Nephron progenitor cell (in vitro differentiated cells): Measurements from ENCODE around the gene RBM5.

Experiments
- DNase-seq: peaks from one replicate; pipeline ENCODE4 v3.0.0; 2021
- H3K27ac Mint-ChIP-seq: 2 replicates; pipeline ENCODE4 v1.8.0; 2021; ENCODE audit warnings: mild to moderate bottlenecking, moderate library complexity, mixed read lengths
- H3K27me3 Mint-ChIP-seq: 2 replicates; pipeline ENCODE4 v1.8.0; 2021; ENCODE audit warnings: mild to moderate bottlenecking, low read depth, mixed read lengths; ENCODE audit not compliant: poor library complexity
- H3K36me3 Mint-ChIP-seq: 2 replicates; pipeline ENCODE4 v1.8.0; 2021; ENCODE audit warnings: low read depth, mixed read lengths
- H3K4me1 Mint-ChIP-seq: 2 replicates; pipeline ENCODE4 v1.8.0; 2021; ENCODE audit warnings: mixed read lengths
- H3K4me3 Mint-ChIP-seq: 2 replicates; pipeline ENCODE4 v1.8.0; 2021; ENCODE audit warnings: mild to moderate bottlenecking, moderate library complexity, mixed read lengths
- H3K9me3 Mint-ChIP-seq: 2 replicates; pipeline ENCODE4 v1.8.0; 2021; ENCODE audit warnings: mild to moderate bottlenecking, moderate library complexity, mixed read lengths
- TF ChIP-seq, protein P1 (sequence below): fragments of 200-600 bp; sonication (generic); IDR thresholded peaks from 2 replicates; pipeline ENCODE4 v1.5.0; 2021; ENCODE audit warnings: antibody characterized with exemption

The RBM5 gene

DNA sequence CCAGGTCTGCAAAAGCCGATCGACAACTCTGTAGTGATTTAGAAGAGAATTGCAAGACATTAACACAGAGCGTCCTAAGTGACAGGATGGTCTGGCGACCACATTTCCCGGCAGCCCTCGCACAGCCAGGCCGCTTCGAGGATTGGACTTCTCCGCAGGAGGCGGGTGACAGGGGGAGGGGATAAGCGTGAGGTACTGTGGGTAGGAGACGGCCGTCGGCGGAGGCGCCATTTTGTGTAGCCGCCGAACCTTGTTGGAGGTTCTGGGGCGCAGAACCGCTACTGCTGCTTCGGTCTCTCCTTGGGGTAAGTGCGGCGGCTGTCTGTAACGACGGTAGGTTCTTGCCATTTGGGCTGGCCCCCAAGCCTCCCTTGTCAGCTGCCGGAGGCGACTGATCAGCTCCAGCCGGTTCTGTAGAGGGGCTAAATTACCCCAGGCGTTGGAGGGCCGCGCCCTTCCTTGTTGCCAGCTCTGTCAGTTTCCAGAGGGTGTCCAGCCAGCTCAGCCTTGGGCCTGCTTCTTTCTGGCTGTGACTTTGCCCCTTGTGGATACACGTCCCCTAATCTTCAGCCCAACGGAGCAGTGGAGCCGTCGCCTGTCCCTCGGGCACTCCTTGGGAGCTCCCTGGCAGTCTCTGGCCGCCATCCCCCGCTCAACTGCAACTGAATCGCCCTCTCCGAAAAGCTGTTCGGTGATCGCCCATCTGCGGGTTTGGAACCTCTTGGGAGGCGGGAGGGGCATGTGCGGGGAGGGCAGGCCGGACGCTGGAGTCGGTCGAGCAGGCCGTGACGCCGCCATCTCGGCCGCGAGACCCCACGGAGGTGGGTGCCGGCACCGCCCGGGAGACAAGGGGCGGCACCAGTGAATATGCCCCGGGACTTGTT is at the start of gene RBM5:
TSS of gene RBM5 (plus strand) at position 195 of the 884 bp plus-strand sequence. CDS start 1,516 bp downstream, outside the sequence.
- Mint-ChIP-seq H3K9me3 (peaks cover 20% of the 10 kb centered on the region), H3K4me1 (peaks cover 26% of the 10 kb centered on the region), H3K27ac (peak within 1 kb of the TSS; percentile 99), H3K27me3 (peaks cover 3% of the 10 kb centered on the region), H3K4me3 (peak within 1 kb of the TSS; percentile 99), H3K36me3 (peaks cover 45% of the 10 kb centered on the region)
- TF ChIP-seq, protein P1, sequence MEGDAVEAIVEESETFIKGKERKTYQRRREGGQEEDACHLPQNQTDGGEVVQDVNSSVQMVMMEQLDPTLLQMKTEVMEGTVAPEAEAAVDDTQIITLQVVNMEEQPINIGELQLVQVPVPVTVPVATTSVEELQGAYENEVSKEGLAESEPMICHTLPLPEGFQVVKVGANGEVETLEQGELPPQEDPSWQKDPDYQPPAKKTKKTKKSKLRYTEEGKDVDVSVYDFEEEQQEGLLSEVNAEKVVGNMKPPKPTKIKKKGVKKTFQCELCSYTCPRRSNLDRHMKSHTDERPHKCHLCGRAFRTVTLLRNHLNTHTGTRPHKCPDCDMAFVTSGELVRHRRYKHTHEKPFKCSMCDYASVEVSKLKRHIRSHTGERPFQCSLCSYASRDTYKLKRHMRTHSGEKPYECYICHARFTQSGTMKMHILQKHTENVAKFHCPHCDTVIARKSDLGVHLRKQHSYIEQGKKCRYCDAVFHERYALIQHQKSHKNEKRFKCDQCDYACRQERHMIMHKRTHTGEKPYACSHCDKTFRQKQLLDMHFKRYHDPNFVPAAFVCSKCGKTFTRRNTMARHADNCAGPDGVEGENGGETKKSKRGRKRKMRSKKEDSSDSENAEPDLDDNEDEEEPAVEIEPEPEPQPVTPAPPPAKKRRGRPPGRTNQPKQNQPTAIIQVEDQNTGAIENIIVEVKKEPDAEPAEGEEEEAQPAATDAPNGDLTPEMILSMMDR: no peak
- peak; percentile 87 for DNase-seq

DNA sequence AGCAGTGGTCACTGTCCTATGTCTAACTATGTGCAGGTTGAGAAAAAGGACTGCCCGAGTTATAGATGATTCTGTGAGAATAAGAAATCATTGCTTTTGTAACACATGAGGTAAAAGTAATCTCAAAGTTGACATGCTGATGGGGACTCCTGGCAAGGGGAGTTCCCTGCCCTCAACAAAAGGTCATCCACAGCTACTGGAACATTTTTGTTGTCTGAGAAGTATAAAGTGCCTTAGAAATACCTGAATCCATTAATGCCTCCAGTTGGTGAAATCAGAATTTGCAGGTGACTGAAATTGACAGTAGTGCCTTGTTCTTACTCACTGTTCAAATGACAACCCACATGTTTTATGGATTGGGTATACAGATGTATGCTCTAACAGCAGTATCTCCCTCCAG is 43.7 kb upstream of the RBM5 start:
- H3K27ac Mint-ChIP-seq: no peak overlapping the region
- H3K27me3 Mint-ChIP-seq: no peaks in the 10 kb centered on the region
- TF ChIP-seq, protein P1: no peak
- DNase-seq: no peak
- H3K4me3 Mint-ChIP-seq: no peak overlapping the region
- no peaks in the 10 kb centered on the region for H3K9me3 Mint-ChIP-seq
- H3K36me3 Mint-ChIP-seq: peaks cover 35% of the 10 kb centered on the region
- H3K4me1 Mint-ChIP-seq: no peaks in the 10 kb centered on the region

DNA sequence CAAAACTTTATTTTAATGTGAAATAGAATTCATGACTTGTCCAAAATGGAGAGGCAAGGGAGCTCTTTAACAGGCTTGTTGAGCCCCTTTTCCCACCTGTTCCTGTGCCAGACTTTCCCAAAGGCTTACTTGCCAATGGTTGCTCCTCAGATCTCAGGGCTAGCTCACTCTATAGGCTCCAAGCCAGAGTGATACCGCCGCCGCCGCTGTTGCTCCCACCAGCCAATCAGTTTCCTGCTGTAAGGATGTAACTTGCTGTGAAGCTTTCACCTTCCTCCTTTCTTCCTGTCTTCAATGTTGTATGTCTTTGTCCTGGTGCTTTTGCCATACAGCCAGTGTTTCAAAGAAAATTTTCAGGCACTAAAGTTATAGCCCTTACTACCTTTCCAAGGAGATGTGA is 41.3 kb upstream of the RBM5 start:
- Mint-ChIP-seq H3K27me3 (no peaks in the 10 kb centered on the region), H3K4me3 (no peak overlapping the region), H3K4me1 (no peaks in the 10 kb centered on the region), H3K9me3 (no peaks in the 10 kb centered on the region), H3K36me3 (peaks cover 50% of the 10 kb centered on the region), H3K27ac (no peak overlapping the region)
- DNase-seq: no peak
- TF ChIP-seq, protein P1: no peak

GRCh38 chr3:50050361-50050760 is 38.4 kb upstream of the RBM5 start:
- Mint-ChIP-seq H3K4me1 (no peaks in the 10 kb centered on the region), H3K4me3 (no peak overlapping the region), H3K27me3 (no peaks in the 10 kb centered on the region), H3K9me3 (no peaks in the 10 kb centered on the region), H3K36me3 (peaks cover 66% of the 10 kb centered on the region), H3K27ac (no peak overlapping the region)
- TF ChIP-seq, protein P1: no peak
- no peak for DNase-seq

DNA sequence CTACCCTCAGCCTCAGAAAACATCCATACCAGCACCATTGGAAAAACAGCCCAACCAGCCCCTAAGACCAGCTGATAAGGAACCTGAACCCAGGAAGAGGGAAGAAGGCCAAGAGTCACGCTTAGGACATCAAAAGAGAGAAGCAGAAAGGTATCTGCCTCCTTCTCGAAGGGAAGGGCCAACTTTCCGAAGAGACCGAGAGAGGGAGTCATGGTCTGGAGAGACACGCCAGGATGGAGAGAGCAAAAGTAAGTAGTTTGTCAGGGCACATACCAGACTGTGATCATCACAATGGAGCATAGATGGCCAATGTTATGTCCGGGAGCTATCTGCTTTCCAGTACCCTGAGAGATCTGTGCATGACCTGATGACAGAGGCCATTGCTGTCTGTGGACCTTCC is 31.0 kb upstream of the RBM5 start:
- TF ChIP-seq, protein P1: no peak
- no peak for DNase-seq
- H3K27me3 Mint-ChIP-seq: no peaks in the 10 kb centered on the region
- H3K27ac Mint-ChIP-seq: no peak overlapping the region
- no peak overlapping the region for H3K4me3 Mint-ChIP-seq
- peaks cover 87% of the 10 kb centered on the region for H3K36me3 Mint-ChIP-seq
- no peaks in the 10 kb centered on the region for H3K9me3 Mint-ChIP-seq
- H3K4me1 Mint-ChIP-seq: no peaks in the 10 kb centered on the region

- no peak for DNase-seq
Observed at GRCh38 chr3:50068134-50068533, 20.6 kb upstream of the RBM5 start.

More at GRCh38 chr3:50068134-50068533, 20.6 kb upstream of the RBM5 start:
- TF ChIP-seq, protein P1: no peak
- Mint-ChIP-seq H3K36me3 (peaks cover 81% of the 10 kb centered on the region), H3K27ac (no peak overlapping the region), H3K4me3 (no peak overlapping the region), H3K27me3 (no peaks in the 10 kb centered on the region), H3K9me3 (no peaks in the 10 kb centered on the region), H3K4me1 (no peaks in the 10 kb centered on the region)
